HG03175 (cell line): ENCODE data around the gene TM4SF1.
"Not testable (repeated sequence)": the region's sequence is repeated elsewhere in the genome, so short reads cannot be mapped to it uniquely, and the experiment has no call there.

ENCODE experiments used
- ATAC-seq: cut with Tn5 transposase; IDR thresholded peaks from one replicate; pipeline ENCODE4 v1.9.1; 2021; ENCODE audit warnings: mild to moderate bottlenecking, moderate library complexity; ENCODE audit not compliant: unreplicated experiment

Gene TM4SF1

DNA sequence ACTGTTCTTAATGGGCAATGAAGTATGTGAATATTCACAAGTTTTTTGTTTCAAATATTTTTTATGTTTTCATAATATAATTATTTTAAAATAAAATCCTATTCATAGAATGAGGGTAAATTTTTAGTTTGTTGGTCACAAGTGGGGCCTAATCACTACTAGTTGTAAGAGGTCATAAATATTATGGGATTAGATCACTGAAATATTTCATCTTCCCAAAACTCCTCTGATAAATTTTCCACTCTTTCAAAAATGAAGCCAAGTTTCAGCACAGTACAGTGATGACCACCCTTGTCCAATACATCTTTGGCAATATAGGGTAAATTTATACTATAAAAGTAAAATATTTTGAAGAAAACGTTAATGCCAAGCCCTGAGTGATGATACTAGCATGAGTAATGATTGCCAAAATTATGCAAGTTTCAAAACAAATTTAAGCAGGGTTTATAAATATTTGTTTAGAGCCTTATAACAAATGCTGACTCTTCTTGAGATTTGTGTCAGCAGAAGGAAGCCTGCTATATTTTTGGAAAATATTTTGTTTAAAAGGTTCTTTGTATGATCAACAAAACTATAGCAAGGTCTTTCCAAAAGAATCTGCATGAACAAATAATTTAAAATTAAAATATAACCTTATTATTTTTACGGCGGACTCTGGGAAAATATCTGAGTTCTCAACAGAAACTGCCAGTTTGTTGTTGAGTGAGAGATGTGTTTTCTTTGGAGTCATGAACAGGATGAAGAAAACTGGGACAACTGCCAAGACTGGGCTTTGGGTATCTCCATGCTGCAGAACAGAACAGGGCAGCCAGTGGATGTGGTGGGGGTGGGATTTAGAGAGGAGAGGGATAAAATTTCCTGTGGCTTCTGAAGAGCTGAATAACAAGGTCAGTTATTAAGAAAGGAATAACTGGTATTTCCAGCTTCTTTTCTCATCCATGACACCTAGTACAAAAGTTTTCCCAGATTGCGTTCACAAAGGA lies 17.9 kb upstream of the TM4SF1 start:
- ATAC-seq, result no peak

DNA sequence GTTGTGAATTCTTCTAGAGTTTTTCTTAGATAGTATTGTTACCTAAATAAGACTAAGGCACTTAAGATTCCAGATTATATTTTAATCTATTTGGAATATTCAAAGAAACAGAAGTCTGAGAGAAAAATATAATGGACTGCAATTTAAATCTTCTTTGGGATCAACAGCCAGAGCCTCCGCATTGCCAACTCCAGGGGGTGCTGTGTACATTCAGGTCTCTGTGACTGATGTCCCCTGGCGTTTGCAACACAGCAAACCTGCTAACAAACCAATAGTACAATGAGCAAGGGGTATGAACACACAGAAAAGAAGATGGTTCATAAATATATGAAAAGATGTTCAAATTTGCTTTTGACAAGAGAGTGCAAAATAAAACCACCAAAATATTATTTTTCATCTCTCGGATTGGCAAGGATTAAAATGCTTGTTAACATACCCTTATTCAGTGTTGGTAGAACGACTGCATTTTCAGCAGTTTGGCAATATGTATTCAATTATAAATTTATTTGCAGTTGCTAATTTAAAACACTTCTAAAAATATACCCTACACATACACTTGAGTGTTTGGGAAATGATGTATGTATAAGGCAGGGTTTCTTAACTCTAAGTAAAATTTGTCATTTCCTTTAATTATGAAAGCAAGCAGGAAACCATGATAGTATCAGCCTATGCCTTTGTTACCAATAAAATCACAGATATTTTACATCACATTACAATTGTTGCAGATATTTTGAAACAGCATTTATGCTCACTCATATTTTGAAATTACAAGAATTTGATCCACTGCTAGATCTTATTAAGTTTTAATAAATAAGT lies 16.1 kb upstream of the TM4SF1 start:
- ATAC-seq, result peak; percentile 90

DNA sequence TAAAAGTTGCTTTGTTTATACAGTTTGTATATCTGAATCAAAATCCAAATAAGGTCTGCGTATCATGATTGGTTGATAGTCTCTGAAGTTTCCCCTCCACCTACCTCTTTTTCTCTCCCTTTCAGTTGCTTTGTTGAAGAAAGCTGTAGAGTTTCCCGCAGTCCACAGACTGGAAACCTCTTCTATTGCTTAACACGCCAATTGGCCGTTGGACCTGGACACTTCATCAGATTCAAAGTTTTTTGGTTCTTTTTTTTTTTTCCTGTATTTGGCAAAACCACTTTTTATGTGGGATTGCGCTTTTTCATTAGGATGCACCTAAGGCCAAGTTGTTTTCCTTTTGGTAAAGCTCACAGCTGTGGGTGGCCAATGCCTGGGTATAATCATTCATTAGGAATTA lies 14.5 kb upstream of the TM4SF1 start:
- ATAC-seq, result no peak

DNA sequence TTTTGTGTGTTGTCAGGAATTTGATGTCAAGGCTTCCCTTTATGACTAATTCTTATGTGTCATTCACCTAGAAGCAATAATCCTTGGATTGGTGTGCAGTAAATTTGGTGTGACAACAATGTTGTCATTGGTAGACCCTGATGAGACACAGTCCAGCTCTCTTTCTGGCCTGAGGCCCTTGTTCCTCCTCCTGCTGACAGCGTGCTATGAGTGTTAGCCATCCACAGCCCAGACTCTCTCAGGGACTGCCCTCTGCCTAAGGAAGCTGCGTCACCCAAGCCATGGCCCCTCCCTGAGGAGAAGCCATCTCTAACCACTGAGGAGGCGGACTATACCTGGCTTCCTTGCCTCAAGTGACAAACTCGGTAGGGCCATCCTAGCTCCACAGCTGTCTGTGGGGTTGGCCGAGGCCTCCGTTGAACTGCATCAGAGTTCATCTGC lies 13.3 kb upstream of the TM4SF1 start:
- no peak for ATAC-seq

DNA sequence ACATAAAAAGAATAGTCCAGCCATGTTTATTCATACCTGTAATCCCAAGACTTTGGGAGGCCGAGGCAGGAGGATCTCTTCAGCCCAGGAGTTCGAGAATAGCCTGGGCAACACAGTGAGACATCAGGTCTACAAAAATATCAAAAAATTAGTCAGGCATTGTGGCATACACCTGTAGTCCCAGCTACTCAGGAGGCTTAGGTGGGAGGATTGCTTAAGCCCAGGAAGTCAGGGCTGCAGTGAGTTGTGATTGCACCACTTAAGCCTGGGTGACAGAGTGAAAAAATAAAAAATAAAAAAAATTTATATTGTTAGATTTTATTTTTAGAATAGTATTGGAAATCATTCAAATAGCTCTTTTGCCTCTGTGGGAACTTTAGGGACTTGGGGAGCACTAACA lies 12.8 kb upstream of the TM4SF1 start:
- ATAC-seq, result no peak

DNA sequence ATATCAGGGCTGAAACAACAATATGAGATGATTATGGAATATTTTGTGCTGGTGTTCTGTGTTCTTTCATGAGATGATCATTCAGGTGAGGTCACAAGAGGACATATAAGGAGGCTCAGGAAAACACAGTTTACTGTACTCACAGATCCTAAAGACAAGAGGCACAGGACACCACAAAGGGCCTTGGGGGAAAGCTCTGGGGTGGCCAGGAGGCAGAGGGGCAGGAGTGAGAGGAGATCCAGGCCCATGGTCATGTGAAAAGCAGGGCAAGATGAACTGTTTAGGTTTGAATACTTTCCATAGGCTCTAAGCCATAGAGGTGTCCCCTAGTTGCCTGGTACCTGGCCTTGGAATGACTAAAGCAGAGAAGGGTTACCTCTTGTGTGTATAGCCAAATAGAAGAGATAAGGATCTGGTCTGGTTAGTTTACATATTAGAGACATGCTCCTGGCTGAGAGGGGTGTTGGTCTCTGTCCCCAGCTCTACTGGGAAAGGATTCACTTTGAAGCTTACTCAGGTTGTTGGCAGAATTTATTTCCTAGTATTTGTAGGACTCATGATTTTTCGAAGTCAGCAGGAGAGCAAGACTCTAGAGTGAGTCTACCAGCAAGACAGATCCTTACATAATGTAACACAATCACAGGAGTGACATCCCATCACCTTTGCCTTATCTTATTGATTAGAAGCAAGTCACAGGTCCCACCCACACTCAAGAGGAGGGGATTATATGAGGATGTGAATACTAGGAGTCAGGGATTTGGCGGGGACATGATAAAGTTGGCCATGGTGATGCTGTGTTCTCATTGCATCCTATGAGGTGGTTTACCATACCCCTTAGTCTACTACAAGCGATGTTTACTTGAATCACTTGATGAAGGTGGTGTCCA lies 11.3 kb upstream of the TM4SF1 start:
- no peak for ATAC-seq

DNA sequence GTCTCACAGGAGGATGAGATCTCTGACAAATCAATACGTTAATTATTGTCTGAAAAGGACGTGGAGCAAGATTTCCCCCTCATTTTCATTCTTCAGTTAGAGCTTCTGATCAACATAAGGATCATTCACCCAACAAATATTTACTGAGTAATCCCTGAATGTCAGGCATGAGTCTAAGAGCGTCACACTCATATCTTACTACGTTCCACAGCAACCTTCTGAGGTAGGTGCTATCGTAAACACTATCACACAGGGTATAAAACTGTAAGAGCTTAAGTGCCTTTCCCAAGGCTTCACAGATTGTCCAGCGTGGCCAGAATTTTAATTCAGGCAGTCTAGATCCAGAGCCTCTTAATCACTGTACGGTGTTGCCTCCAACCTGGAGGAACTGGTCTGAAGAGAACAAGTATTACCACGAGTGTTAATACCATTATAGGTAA lies 10.6 kb upstream of the TM4SF1 start:
- no peak for ATAC-seq

DNA sequence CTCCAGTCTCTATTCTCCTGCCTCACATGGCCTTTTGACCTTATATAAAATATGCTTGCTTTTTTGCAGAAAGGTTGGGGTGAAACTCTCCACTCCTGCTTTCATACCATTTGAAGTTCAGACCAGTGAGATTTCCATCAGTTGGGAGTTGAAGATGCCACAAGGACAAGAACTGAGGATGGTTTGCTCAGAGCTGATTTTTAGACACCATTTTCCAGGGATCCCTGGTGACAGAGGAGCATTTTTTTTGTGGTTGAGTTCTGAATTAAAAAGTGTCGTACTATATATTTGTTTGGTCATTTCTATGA lies 8.8 kb upstream of the TM4SF1 start:
- ATAC-seq, result no peak

DNA sequence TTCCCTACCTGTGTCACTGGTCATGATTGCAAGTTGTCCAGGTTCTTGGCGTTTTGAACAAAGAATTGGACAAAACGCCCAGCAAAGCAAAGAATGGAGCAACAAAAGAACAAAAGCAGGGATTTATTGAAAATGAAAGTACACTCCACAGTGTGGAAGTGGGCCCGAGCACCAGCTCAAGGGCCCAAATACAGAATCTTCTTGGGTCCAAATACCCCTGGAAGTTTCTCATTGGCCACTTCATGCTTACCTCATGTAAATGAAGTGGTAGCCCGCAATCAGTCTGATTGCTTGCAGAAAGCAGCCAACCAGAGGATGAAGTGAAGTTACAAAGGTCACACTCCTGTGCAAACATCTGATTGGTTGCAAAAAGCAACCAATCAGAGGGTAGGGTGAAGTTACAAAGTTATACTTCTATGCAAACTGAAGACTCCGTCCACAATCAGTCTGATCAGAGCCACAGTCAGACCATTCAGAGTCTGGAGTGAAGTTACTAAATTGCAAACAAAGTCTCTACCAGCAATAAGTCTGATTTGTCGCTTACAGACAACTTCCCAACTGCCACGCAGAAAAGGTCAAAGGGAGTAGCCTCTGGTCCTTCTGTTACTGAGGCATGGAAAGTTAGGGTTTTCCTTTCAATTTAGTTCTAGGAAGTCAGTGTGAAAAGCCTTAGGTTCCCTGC lies 8.3 kb upstream of the TM4SF1 start:
- no peak for ATAC-seq

DNA sequence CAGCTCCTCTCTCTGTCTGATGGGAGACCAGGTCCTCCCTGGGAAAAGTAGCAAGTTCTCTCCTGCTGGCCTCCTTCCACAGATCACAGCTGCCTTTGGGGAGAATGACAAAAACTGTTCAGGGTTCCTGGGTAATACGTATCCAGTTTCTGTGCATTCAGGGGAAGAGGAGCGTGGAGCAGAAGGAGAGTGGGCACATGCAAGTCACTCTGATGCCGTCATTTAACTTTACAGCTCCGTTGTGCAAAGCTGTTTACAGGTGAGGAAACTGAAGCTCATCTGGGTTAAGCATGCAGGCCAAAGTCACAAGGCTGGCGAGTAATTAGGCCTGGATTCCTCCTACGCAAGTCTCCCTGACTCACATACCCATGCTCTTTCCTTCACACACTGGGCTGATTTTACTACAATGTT lies 7.5 kb upstream of the TM4SF1 start:
- no peak for ATAC-seq

DNA sequence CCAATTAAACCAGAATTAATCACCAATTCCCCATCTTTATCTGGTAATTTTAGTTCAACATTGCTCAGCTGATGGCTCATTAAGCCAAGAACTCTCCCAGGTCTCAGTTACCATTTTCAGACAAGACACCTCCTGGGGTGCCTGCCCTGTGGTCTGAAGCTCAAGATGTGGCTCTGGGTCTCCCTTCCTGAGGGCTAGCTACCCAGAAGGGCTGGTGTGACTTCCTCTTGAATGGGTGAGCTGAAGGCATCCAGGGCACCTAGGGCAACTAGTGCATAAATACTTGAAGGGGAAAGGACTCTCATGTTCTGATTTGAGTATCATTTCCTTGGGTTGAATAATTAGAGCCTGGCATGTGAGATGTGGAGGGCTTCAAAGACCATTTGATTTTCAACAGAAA lies 6.7 kb upstream of the TM4SF1 start:
- ATAC-seq, result no peak

DNA sequence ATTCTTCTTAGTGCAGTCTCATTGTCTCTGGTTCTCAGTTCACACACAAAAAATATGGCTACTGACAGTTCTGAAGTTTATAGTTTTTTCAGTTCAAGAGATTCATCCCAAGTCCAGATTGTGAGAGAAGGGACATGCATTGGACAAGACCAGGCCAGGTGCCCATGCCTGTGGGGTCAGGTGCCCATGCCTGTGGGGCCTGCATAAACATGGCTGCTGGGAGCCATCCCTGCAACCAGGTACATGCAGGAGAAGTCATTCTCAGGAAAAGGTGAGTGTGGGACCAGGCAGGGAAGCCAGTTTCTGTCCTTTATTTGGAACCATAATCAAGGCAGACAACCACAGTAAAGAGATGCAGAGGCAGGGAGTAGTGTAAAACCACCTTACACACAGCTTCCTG lies 6.3 kb upstream of the TM4SF1 start:
- ATAC-seq, result no peak

DNA sequence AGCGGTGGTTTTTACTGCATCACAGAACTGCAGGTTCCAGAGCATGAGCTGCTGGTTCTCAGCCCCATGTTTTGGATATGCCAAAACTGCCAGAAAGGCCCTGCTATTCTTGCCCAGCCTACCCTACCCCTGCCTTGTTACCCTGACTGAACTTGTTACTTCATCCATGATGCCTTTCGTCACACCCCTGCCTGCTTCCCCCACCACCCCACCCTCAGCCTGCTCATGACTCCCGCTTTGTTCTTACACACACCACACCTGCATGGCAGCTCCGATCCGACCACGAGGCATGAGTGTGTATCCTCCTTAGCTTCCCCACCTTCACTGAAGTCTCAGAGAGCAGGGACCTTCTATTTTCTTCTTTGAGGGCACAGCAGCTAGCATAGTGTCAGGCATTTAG lies 5.1 kb upstream of the TM4SF1 start:
- no peak for ATAC-seq

DNA sequence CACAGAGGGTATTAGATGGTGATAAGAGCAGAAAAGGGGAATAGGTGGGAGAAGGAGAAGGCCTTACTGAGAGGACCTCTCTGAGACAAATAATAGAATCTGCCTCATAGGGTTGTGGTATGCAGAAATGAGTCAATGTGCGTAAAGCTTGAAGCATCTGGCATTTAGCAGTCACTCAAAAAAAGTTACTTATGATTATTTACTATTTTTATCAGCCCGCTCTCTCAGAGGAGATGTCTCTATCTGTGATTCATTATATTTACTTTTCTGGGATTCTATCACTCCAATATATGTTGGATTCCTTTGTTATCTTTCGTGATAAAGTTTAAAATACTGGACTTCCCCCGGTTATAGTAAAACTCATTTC lies 4.6 kb upstream of the TM4SF1 start:
- ATAC-seq, result no peak

DNA sequence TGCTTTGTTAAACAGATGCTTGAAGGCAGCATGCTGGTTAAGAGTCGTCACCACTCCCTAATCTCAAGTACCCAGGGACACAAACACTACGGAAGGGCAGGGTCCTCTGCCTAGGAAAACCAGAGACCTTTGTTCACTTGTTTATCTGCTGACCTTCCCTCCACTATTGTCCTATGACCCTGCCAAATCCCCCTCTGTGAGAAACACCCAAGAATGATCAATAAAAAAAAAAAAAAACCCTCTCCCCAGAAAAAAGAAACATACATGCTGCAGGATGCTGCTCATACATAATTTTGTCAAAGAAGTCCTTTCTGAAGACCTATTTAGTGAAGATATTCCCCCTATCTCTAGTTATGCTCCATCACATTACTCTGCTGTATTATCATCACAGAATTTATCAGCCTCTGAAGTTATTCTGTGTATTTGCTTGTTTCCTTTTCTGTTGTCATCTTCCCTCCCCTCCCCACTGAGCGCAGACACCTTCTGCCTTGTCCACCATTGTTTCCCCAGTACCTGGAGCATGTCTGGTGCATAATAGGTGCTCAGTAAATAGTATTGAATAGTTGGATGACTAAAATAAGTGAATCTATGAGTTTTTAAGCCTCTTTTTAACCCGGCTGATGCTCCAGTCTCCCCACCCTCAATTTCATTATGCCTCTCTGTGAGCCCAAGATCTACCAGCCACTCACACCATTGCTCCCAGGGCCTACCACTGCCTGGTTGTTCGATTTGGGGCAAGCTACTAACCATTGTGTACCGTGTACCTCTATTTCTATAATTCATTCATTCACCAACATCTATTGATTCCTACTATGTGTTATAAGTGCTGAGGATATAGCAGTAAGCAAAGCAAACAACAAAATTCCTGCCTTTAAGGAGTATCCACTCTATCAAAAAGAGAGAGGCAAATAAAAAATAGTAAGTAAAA lies 4.0 kb upstream of the TM4SF1 start:
- ATAC-seq, result no peak

DNA sequence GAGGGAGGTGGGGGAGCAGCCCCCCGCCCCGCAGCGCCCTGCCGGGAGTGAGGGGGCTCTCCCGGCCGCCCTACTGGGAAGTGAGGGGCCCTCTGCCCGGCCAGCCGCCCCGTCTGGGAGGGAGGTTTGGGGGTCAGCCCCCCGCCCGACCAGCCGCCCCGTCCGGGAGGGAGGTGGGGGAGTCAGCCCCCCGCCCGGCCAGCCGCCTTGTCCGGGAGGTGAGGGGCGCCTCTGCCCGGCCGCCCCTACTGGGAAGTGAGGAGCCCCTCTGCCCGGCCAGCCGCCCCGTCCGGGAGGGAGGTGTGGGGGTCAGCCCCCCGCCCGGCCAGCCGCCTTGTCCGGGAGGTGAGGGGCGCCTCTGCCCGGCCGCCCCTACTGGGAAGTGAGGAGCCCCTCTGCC lies 2.8 kb upstream of the TM4SF1 start:
- ATAC-seq, result not testable (repeated sequence)

DNA sequence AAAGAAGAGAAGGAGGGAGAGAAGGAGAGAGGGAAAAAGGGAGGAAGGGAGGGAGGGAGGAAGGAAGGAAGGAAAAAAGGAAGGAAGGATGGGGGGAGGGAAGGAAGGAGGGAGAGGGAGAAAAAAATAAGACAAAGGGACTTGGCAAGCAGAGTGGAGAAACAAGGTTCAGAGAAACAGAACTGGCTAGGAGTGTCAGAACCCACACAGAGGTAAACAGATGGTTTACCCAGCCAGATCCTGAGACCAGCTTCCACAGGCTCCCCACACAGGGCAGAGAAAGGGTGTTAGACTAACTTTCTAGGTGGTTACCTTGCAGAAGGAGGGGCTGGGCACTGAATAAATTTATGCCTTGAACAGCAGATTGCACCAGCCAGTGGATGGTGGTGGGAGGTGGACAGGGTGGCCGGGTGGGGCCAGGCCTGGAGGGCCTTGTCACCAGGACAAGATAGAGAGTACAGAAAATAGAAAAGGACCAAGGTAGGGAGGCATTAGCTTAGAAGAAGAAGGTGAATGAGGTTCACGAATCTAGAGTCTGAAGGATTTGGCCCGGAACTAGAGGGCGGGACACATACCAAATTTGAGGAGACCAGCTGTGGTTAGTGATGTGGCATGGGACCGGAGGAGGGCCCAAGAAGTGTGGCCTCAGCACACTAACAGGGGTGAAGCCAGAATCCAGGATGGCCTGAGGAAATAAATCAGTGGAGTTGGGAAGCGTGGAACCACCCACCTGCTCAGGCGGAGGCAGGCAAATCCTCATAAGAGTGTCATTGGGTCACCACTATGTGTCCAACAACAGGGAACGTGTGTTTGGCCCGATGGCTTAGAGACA lies 1.2 kb upstream of the TM4SF1 start:
- ATAC-seq, result no peak

DNA sequence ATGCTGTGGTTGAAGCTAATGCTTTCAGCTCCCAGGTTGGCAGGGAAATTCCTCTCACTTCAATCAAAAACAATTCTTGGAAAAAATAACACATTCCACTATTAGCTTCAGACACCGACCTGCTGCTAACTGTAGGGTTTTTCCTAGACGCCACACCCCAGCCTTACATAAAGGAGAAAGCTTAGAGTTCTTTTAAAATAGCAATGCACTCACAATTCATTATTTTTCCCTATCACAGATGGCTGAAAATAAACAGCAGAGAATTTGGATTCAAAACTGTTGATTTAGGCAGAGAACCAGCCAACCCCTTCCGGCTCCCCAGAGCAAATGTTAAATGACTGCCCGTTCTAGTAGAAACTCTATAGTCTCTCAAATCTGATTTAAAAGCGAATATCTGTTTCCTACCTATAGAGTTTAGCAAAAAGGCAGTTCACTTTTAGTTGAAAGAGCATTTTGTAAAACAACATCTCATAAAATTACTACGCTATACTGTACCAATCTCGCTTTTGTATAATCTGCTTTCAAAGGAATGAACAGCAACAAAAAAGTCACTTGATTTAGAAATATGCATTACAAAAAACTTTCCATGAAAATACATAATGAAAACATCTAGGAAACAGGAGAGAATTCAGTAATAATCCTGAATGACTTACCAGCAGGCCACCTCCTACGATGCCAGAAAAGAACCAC lies 586 bp downstream of the TM4SF1 start:
- ATAC-seq, result no peak
